HUES64 (cell line): ENCODE measurements around the gene TBC1D2.

Source experiments
- H3K27ac ChIP-seq: 2 replicates; pipeline ENCODE4 v1.7.0; 2013; ENCODE audit warnings: low read depth, low read length, inconsistent platforms
- H3K27me3 ChIP-seq: 2 replicates; pipeline ENCODE4 v1.6.1; 2013; ENCODE audit warnings: mild to moderate bottlenecking, low read length; ENCODE audit not compliant: insufficient read depth
- H3K36me3 ChIP-seq: 2 replicates; pipeline ENCODE4 v1.6.1; 2013; ENCODE audit warnings: mild to moderate bottlenecking, low read length; ENCODE audit not compliant: insufficient read depth
- H3K4me1 ChIP-seq: 2 replicates; pipeline ENCODE4 v1.6.1; 2013; ENCODE audit warnings: mild to moderate bottlenecking, low read length, moderate library complexity; ENCODE audit not compliant: insufficient read depth
- H3K4me3 ChIP-seq: 2 replicates; pipeline ENCODE4 v1.5.1; 2013; ENCODE audit warnings: mild to moderate bottlenecking, low read length, moderate library complexity
- H3K9ac ChIP-seq: 2 replicates; pipeline ENCODE4 v1.6.1; 2013; ENCODE audit warnings: mild to moderate bottlenecking, low read depth, low read length
- H3K9me3 ChIP-seq: 2 replicates; pipeline ENCODE4 v1.6.1; 2013; ENCODE audit warnings: low read depth, low read length; ENCODE audit not compliant: insufficient read depth
- WGBS: fragments of 150-250, 120-280 bp; methylation state at CpG from one replicate; pipeline ENCODE4 v1.1.7; 2013; ENCODE audit warnings: missing lambda C conversion rate; 5-methylcytosine and 5-hydroxymethylcytosine counted together

The TBC1D2 gene

DNA sequence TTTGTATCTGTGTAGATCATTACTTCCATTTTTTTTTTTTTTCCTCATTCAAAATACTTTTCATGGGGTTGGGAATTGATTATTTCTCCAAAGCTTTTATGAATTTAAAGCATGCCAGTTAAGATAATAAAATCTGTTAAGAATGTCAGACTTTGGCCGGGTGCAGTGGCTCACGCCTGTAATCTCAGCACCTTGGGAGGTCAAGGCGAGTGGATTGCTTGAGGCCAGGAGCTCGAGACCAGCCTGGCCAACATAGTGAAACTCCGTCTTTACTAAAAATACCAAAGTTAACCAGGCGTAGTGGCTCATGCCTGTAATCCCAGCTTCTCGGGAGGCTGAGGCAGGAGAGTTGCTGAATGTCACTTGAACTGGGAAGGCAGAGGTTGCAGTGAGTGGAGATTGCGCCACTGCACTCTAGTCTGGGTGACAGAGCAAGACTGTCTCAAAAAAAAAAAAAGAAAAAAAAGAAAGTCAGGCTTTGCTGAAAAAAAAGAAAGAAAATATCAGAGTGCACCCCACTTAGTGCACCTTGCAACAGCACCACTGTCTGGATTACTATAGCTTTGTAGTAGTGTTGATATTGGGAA is 18.5 kb downstream of the TBC1D2 start:
- Histone ChIP-seq H3K4me3 (no peak overlapping the region), H3K4me1 (no peaks in the 10 kb centered on the region), H3K36me3 (peaks cover 6% of the 10 kb centered on the region; the same call in 1 of the 2 replicates), H3K9me3 (no peaks in the 10 kb centered on the region), H3K9ac (no peak overlapping the region), H3K27ac (no peak overlapping the region), H3K27me3 (no peaks in the 10 kb centered on the region)
- WGBS = 95% methylated on average over 8 of the region's 8 CpGs

DNA sequence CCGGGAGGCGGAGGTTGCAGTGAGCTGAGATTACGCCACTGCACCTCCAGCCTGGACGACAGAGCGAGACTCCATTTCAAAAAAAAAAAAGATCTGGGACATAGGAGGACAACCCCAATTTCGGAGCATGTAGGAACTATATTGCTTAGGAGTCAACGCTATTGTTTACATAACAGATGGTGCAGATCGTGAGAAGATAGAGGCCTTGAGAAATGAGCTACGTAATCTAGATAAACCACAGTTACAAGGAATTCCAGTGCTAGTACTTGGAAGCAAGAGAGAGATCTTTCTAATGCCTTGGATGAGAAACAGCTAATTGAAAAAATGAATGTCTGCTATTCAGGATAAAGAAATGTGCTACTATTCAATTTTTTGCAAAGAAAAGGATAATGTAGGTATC is 20.3 kb downstream of the TBC1D2 start:
- H3K4me3 ChIP-seq = no peak overlapping the region
- no peaks in the 10 kb centered on the region for H3K4me1 ChIP-seq
- no peak overlapping the region for H3K27ac ChIP-seq
- no peak overlapping the region for H3K9ac ChIP-seq
- WGBS = 91% methylated on average over 9 of the region's 9 CpGs
- H3K36me3 ChIP-seq = peaks cover 16% of the 10 kb centered on the region; the same call in 1 of the 2 replicates
- H3K27me3 ChIP-seq = no peaks in the 10 kb centered on the region
- no peaks in the 10 kb centered on the region for H3K9me3 ChIP-seq

GRCh38 chr9:98234245-98234825 is 21.1 kb downstream of the TBC1D2 start:
- 88% methylated on average over 9 of the region's 9 CpGs for WGBS
- Histone ChIP-seq H3K27me3 (no peaks in the 10 kb centered on the region), H3K4me3 (no peak overlapping the region), H3K9ac (no peak overlapping the region), H3K27ac (no peak overlapping the region), H3K4me1 (no peaks in the 10 kb centered on the region), H3K36me3 (peaks cover 23% of the 10 kb centered on the region; the same call in 1 of the 2 replicates), H3K9me3 (no peaks in the 10 kb centered on the region)

DNA sequence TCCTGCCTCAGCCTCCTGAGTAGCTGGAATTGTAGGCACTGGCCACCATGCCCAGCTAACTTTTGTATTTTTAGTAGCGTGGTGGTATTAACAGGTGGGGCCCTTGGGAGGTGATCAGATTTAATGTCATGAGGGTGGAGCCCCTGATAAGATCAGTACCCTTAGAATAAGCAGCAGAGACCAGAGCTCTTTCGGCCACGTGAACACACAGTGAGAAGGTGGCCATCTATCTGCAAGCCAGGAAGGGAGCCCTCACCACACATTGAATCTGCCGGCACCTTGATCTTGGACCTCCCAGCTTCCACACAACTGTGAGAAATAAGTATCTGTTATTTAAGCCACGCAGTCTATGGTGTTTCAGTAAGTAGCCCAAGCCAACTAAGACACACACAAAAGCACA is 22.5 kb downstream of the TBC1D2 start:
- Histone ChIP-seq H3K36me3 (peaks cover 37% of the 10 kb centered on the region), H3K4me1 (no peaks in the 10 kb centered on the region), H3K27ac (no peak overlapping the region), H3K9ac (no peak overlapping the region), H3K9me3 (no peaks in the 10 kb centered on the region), H3K4me3 (no peak overlapping the region), H3K27me3 (no peaks in the 10 kb centered on the region)
- 95% methylated on average over 5 of the region's 5 CpGs for WGBS

DNA sequence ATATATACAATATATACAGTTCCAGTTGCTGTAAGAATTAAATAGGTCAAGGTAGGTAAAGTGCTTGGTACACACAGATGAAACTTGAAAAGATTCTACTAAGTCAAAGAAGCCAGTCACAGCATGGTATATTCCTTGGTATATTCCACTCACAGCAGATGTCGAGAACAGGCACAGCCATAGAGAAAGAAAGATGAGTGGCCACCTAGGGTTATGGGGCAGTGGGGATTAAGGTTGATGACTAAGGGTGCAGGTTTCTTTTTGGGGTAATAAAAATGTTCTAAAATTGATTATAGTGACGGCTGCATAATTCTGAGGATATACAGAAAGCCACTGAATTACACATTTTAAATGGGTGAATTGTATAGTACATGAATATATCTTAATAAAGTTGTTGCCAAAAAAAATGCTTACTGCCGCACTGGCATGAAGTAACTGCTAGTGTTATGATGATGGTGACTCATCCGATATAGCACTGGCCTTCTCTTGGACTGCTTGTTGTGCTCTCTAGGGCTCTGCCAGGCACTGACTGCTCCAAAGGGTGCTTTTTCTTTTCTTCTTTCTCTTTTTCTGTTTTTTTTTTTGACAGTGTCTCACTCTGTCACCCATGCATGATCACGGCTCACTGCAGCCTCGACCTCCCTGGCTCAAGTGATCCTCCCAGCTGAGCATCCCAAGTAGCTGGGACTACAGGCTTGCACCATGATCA is 23.5 kb downstream of the TBC1D2 start:
- Histone ChIP-seq H3K36me3 (peaks cover 39% of the 10 kb centered on the region), H3K9ac (no peak overlapping the region), H3K27ac (no peak overlapping the region), H3K27me3 (no peaks in the 10 kb centered on the region), H3K4me3 (no peak overlapping the region), H3K9me3 (no peaks in the 10 kb centered on the region), H3K4me1 (no peaks in the 10 kb centered on the region)
- WGBS = 95% methylated on average over 6 of the region's 6 CpGs

DNA sequence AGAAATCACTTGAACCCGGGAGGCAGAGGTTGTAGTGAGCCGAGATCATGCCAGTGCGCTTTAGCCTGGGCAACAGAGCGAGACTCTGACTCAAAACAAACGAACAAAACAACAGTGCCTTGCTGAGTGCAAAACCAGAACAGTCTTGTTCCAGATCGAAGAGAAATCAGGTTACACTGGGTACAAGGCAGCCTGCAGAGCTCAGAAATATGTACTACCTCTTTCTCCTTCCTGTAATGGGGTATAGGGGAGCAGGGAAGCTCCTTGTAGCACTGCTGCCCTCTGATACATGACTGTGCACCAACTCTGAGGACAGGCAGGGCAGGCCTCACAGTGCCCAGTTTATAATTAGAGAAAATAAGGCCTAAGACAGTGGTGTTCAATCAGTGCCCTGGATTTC is 24.7 kb downstream of the TBC1D2 start:
- no peaks in the 10 kb centered on the region for H3K9me3 ChIP-seq
- H3K4me1 ChIP-seq = no peaks in the 10 kb centered on the region
- no peak overlapping the region for H3K4me3 ChIP-seq
- no peak overlapping the region for H3K9ac ChIP-seq
- peaks cover 43% of the 10 kb centered on the region for H3K36me3 ChIP-seq
- H3K27me3 ChIP-seq = no peaks in the 10 kb centered on the region
- no peak overlapping the region for H3K27ac ChIP-seq
- 93% methylated on average over 6 of the region's 6 CpGs for whole genome bisulfite sequencing

DNA sequence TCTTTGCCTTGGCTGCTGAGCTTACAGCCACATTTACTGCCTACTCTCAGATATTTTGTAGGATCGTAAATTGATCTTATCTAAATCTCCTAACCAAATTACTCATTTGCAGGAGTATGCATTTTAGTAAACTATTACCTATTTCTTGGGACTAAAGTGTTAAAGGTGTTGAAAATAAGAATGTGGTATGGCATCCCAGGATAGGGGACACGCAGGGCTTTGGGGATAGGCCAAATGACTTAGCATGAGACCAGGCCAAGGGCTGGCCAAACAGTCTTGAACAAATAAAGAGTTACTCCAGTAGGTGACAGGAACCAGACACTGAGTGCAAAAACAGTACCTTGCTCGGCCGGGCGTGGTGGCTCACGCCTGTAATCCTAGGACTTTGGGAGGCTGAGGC is 25.1 kb downstream of the TBC1D2 start:
- no peak overlapping the region for H3K4me3 ChIP-seq
- H3K27ac ChIP-seq = no peak overlapping the region
- no peak overlapping the region for H3K9ac ChIP-seq
- WGBS = 92% methylated on average over 6 of the region's 6 CpGs
- no peaks in the 10 kb centered on the region for H3K9me3 ChIP-seq
- H3K27me3 ChIP-seq = no peaks in the 10 kb centered on the region
- H3K4me1 ChIP-seq = no peaks in the 10 kb centered on the region
- H3K36me3 ChIP-seq = peaks cover 44% of the 10 kb centered on the region

DNA sequence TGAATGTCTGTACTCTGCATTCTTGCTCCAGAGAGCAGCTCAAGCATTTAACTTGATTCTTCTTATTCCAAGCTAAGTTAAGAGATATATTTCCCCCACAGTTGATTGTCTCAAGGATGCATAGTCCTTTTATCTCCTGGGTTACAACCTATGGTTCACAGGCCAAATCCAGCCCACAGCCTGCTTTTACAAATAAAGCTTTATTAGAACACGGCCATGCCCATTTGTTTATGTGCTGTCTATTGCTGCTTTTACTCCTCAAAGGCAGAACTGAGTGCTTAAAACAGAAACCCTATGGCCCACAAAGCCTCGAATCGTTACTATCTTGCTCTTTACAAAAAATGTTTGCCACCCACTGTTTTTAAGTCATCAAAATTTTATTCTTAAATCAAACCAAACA is 25.8 kb downstream of the TBC1D2 start:
- H3K4me3 ChIP-seq = no peak overlapping the region
- WGBS = 93% methylated on average over 3 of the region's 3 CpGs
- no peaks in the 10 kb centered on the region for H3K4me1 ChIP-seq
- H3K36me3 ChIP-seq = peaks cover 44% of the 10 kb centered on the region
- no peak overlapping the region for H3K27ac ChIP-seq
- H3K9me3 ChIP-seq = no peaks in the 10 kb centered on the region
- no peaks in the 10 kb centered on the region for H3K27me3 ChIP-seq
- H3K9ac ChIP-seq = no peak overlapping the region

GRCh38 chr9:98229090-98229395 is 26.4 kb downstream of the TBC1D2 start:
- WGBS = 92% methylated on average over 4 of the region's 4 CpGs
- no peaks in the 10 kb centered on the region for H3K27me3 ChIP-seq
- H3K36me3 ChIP-seq = peaks cover 44% of the 10 kb centered on the region
- no peaks in the 10 kb centered on the region for H3K4me1 ChIP-seq
- no peaks in the 10 kb centered on the region for H3K9me3 ChIP-seq
- no peak overlapping the region for H3K9ac ChIP-seq
- H3K4me3 ChIP-seq = no peak overlapping the region
- H3K27ac ChIP-seq = no peak overlapping the region

GRCh38 chr9:98228392-98229089 is 26.9 kb downstream of the TBC1D2 start:
- Histone ChIP-seq H3K27me3 (no peaks in the 10 kb centered on the region), H3K4me3 (no peak overlapping the region), H3K36me3 (peaks cover 44% of the 10 kb centered on the region), H3K4me1 (no peaks in the 10 kb centered on the region), H3K9me3 (no peaks in the 10 kb centered on the region), H3K27ac (no peak overlapping the region), H3K9ac (no peak overlapping the region)
- WGBS = 95% methylated on average over 10 of the region's 10 CpGs

DNA sequence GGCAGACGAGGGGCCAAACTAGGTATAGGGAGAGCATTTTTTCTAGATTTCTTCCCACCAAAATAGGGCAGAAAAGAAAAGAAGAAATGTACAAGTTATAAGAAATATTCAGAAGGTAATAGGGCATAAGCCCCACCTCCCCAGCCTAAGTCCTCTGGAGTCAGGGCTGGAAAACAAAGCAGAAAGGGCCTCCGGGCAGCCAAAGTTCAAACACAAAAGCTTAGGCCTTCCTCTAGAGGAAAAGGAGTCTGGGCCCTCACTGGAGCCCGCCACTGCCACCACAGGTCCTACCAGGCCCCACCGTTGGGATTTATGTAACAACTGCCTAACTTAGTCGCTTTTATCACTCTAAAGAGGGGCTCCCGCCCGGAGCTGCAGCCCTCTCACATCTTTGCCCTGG is 27.6 kb downstream of the TBC1D2 start:
- Histone ChIP-seq H3K9ac (no peak overlapping the region), H3K4me3 (no peak overlapping the region), H3K27me3 (no peaks in the 10 kb centered on the region), H3K4me1 (no peaks in the 10 kb centered on the region), H3K27ac (no peak overlapping the region), H3K36me3 (peaks cover 43% of the 10 kb centered on the region), H3K9me3 (no peaks in the 10 kb centered on the region)
- 86% methylated on average over 7 of the region's 7 CpGs for WGBS
